ENCODE measurements around the gene C3orf49.
A peak's percentile ranks its signal among the peaks of the same experiment; 100 is the strongest.

The C3orf49 gene

DNA sequence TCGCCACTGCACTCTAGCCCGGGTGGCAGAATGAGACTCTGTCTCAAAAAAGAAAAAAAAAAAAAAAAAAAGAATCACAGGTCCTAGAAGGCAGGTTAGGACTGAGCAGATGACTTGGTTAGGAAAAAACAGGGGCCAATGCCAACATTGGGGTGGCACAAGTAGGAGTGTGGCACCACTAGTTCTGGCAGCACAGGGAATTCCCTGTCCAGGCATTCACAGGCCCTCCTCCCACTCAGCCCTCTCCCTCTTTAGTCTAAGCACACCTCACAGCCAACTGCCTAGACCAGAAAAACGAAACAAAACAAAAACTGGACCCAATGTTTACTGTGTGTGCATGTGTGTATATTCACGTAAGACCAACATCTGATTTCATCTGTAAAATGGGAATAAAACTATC is 34.0 kb downstream of the C3orf49 start:
- DNase-seq, result no peak

DNA sequence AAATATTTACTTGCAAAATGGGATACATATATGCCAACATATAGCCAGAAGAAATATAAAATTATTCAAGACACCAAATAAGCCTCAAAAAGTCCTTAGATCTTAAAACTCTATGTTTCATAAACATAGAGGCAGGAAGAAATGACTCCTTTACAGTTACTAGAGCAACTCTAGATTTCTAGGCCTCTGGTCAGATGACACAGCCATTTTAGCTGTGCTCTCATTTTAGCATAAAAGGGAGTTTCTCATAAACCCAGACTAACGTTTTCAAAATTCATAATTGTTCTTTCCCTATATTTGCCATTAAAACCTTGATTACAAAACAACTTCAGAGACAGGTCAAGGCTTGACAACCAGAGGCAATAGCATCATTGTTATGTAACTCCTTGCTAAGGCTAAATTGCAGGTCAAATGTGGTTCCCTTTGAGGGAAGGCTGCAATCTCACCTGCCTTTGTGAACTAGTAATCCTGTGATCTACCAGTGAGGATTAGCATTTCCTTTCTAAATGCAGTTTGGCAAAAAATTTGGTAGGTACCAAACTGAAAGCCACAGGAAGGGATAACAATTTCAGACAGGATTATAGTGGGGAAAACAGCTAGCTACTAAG is 36.3 kb downstream of the C3orf49 start:
- no peak for DNase-seq

DNA sequence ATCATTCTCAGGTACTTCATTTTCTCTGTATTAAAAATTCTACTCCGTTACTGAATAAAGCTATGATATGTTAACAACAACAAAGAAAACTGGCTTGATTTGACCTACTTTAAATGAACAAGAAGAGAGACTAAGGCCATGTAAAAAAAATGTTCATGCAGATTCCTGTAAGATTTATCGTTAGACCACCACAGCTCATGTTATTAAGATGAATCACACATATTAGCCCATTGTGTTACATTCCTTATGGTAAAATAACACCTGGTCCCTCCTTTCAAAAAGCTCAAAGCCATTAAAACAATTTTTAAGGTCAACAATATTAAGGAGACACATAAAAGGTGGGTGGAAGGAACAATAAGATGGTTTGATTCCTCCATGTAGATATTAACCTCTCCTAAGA is 38.2 kb downstream of the C3orf49 start:
- DNase-seq, result no peak

DNA sequence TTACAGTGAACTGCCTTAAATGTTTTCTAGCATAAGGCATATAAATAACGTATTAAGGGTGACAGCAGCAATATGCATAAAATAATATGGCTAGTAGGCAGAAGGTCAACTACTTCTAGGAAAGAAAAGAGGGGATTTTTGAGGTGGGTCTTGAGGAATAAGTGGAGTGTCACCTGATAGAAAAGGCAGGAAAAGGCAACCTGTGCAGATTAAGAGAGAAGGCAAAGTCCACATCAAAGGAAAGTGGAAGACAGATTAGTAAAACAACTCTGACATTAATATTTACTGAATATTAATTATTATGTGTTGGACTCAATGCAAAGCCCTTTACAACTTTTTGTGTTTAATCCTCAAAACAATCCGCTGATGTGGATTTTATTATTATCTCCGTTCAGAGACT is 41.7 kb downstream of the C3orf49 start:
- no peak for DNase-seq

DNA sequence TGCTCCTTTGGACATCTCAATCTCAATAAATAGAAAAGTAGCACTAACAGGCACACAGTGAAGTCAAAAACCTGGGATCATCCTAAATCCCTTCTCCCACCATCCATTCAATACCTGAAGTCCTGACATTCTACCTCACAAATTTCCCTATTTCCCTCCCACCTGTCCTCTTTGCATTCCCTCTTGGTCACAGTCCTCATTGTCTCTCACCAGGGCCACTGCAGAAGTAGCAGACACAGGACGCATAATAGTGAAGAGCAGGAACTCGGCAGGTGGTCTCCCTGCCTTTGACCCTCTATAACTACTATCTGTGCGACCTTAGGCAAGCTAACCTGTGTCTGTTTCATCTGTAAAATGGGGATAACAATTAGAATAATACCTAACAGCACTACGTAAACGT is 42.2 kb downstream of the C3orf49 start:
- DNase-seq, result no peak

DNA sequence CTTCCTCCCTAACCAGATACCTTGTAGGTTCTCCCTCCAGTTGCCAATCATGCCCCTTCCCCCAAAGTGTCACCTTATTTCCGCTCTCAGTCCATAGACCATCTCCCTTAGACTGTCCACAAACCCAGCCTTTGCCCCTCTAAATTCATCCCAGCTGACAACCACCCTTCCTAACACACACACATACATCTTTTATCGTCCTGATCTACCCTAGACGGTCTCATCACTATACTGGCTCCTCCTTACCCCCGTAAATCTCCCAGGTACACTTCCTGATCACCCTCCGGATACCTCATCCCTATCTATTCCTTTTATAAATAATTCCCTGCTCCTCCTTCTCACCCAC is 43.7 kb downstream of the C3orf49 start:
- no peak for DNase-seq

DNA sequence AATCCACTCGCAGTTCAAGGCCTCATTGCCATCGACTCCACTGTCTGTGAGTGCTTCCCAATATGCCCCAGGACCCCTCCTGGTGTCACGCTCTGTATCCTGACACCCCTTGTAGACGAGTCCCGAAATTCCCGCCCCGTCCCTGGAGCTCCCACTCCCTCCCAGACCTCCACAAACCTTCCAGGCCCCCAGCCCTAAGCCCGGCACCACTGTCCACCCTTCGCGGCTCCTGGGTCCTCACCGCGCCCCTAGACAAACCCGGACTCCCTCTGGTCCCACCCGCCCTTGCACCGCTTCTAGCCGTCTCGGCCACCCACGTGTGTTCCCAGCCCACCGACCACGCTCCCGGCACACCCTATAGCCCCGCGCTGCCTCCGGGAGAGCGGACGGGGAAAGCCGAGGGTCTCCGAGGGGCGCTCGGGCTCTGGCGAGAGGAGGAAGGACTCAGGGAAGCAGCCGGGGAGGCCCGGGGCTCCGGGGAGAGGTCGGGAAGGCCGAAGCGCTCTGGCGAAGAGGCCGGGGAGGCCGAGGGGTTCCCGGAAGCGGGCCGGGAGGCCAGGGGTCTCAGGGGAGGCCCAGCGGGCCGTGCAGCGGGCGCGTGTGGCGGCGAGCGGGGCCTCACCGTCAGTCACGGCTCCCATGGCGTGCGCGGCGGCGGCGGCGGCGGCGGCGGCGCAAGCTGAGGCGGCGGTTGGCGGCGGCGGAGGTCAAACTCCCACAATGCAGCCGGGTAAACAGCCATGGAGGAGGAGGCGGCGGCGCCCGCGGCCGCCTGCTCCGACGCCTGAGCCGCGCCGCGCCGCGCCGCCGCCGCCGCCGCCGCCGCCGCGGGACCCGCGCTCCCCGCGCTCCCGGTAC is 44.3 kb downstream of the C3orf49 start, which contains the start of the genes ATXN7 and THOC7:
TSS of gene ATXN7 (plus strand) at position 718 of the 858 bp plus-strand sequence. CDS start 48,732 bp downstream, outside the sequence.
TSS of gene THOC7 (minus strand) at position 656 of the 858 bp plus-strand sequence. CDS start at position 641, 15 bp downstream.
- DNase-seq, result peak; percentile 47

DNA sequence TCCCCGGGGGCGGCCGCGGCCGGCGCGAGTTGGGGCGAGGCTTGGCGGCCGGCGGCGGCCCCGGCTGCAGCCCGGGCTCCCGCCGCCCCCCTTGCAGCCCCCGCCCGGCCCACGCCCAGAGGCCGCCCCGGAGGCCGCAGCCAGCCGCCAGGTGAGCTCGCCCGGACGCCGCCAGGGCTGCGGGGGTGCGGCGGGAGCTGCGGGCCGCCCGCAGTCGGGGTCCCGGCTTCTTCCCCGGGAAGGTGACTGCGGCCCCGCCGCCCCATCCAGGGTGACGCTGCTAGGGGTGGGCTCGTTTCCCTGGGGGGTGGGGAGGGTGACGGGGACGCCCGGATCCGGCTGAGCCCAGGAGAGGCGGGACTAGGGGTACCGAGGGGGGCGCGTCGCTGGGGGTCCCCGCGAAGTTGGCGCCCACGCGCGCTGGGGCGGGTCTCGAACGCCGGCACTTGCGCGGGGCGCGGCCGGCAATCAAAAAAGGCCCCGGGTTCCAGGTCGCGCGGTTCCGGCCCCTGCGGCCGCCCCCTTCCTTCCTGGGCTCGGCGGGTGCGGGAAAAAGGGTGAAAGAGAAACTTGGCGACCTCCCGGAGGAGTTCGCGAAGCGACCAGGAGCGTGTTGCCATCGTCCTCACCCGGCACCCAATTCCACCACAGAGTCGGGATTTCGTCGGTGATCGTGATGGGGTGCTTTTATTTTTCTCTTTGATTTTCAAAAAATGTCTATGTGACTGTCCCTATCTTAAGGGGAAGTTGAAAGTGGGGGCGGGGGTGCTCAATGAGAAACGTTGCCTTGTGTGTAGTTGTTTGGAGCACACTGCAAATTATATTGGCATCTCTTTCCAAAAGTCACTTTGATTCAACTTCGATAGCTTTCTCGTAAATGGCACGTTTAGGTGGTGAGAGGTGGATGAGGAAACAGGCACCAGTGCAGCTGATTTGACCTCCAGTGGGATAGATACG is 45.2 kb downstream of the C3orf49 start:
- peak; percentile 26 for DNase-seq

DNA sequence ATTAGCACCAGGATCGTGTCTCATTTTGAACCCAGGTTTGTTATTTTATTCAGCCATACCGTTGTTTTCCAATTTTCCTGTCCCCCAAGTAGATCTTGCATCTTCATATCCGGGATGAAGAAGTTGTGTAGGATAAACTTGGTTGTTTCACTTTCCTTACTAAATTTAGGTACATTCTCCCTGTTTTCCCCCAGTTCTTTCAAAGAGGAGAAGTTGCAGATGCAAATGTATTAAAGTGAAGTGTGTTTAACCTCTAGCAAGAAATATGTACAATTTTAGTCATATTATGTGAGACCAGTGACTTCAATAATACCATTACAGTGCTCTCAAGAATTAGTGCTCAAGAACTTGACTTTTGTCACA is 45.8 kb downstream of the C3orf49 start:
- no peak for DNase-seq

DNA sequence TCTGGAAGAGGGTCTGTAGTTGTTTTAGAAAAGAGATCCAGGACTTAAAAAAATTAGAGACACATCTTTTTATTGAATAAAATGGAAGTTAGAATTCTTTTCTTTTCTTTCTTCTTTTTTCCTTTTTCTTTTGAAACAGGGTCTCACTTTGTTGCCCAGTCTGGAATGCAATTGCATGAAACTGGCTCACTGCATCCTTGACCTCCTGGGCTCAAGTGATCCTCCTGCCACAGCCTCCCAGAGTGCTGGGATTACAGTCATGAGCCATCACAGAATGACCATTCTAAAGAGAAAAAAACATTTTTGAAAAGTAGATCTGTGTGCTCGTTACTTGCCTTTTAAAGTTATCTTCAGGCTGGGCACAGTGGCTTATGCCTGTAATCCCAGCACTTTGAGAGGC is 48.1 kb downstream of the C3orf49 start:
- DNase-seq, result no peak

DNA sequence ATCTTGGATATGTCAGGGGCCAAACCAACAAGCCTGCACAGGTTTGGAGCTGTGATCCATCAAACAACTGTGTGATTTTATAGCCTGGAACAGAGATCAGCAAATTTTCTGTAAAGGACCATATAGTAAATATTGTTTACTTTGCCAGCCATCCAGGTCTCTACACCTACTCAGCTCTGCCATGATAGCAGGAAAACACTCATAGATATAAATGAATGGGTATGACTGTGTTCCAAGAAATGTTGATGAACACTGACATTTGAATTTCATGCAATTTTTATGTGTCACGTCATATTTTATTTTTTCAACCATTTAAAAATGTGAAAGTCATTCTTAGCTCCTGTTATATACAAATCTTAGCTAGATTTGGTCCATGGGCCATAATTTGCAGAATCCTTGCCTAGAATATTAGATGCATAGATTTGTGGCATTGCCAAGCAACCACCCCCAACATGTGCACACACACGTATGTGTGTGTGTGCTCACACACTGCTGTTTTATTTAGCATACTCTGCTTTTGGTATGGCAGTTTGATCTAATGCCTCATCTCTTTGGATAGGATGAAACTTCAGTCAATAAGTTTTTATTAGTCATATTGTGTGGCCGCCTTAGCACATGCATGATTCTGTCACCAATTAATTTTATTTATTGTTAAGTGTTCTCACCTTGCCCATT is 51.0 kb downstream of the C3orf49 start:
- DNase-seq, result no peak

DNA sequence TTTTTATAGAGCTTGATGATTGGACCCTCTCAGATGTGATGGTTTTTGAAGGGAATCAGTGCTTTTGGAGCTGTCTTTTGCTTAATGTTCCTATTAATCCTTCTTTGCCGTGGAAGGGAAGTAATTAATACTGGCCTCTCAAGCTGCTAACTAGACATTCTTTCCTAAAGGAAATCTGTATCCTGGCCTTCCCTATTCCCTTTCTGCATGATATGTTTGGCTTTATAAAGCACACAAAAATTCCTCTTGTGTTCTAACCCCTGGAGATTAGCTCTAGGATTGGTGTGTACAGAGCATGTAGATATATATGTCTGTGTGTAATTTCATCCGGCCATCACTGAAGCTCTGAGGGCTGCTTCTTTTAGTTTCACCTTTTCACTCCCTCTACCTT is 51.5 kb downstream of the C3orf49 start:
- no peak for DNase-seq

DNA sequence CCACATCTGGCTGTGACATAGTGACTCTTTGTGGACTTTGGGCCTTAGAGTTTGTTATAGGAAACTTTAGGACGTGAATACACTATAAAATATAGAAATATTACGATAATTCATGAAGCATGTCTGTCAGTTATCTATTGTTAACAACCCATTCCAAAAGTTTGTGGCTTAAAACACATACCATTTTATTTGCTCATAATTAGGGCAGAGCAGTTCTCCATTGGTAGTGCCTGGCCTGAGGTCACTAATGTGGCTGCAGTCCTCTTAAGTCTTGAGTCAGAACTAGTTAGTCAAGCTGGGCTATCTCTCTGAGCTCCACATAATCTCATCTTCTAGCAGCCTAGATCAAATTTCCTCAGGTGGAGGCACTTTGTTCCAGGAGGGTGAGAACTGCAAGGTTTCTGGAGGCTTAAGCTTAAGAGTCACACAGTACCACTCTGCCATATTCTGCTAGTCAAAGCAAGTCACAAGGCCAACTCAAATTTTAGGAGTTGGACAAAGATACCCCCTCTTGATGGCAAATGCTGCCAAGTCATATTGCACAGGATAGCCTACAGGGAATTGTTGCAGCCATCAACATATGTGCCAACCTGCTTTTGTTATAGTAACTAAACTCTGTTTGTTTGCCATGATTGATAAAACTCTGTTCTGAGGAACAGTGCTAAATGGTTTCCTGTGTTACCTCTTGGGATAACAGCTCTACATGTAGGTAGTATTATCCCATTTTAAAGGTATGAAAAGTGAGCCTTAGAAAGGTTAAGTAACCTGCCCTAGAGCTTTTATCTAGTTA is 53.2 kb downstream of the C3orf49 start:
- DNase-seq, result no peak

DNA sequence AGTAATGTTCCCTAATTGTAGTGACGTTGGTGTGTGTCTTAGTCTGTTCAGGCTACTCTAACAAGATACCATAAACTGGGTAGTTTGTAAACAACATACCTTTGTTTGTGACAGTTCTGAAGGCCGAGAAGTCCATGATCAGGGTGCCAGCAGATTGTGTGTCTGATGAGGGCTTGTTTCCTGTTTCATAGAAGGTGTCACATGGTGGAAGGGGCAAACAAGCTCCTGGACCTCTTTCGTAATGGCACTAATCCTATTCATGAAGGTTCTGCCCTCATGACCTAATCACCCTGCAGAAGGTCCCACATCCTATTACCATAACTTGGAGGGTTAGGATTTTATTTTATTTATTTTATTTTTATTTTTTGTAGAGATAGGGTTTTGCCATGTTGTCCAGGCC is 55.7 kb downstream of the C3orf49 start:
- DNase-seq, result no peak

DNA sequence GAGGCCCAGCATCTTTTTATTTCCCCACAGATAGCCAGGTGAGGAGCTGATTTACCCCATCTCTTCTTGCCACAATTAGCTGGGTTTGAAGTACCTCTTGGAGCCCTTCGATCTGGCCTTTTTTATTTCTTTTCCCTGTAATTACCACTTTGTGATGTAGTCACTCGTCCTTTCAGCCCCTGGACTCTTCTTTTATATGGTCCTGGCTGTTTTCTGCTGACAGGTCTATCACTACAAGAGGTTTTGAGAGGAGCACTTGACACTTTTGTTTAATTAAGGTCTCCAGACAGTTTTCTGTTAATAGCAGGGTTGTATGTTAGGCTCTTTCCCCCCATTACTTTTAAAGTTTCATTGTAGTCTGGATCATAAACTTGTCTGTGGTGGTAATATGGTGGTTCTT is 56.4 kb downstream of the C3orf49 start:
- DNase-seq, result no peak

DNA sequence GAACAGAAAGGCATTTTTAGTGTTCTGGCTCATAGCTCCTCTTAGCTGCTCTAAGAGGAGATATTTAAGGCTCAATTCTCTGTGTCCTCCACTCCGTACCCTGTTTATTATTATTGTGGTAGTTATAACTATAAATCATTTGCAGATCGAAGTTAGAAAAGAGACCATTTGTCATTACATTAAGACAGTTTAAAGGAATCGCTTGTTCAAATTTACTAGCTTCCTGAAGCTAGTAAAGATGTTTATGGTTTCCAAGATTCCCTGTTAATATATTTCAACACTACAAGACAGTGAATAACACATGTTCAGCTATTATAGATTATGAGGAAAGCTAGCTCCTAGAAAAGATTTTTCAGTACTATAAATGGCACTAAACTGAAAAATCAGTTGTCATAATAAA is 57.2 kb downstream of the C3orf49 start:
- no peak for DNase-seq

DNA sequence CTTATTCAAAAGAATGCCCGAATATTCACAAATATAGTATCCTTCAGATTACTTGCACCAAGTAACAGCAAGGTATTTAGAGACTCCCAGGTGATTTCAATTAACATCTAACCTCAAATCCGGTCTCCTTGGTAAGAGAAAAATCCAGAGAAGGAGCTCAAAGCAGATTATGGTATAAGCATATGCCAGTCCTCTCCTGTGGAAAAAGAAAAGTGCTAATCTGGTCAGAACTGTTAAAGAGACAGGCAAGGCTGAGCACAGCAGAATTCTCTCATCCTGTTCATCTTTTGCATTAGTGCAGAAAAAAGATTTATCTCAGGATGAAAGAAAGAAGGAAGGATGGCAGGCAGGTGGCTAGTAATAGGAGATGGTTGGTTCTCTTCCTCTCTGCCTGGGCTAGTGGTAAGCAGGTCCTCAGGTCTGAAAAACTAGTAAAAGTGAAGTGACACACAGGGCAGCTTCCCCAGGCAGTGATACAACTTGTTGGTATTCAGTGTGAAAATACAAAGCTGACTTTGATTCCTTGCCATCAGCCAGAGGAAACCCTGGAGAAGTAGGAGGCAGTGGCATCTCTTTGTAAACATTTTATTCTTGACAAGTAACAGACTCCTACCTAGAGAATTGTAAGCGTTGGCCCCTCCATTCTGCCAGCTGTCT is 58.8 kb downstream of the C3orf49 start:
- DNase-seq, result no peak

DNA sequence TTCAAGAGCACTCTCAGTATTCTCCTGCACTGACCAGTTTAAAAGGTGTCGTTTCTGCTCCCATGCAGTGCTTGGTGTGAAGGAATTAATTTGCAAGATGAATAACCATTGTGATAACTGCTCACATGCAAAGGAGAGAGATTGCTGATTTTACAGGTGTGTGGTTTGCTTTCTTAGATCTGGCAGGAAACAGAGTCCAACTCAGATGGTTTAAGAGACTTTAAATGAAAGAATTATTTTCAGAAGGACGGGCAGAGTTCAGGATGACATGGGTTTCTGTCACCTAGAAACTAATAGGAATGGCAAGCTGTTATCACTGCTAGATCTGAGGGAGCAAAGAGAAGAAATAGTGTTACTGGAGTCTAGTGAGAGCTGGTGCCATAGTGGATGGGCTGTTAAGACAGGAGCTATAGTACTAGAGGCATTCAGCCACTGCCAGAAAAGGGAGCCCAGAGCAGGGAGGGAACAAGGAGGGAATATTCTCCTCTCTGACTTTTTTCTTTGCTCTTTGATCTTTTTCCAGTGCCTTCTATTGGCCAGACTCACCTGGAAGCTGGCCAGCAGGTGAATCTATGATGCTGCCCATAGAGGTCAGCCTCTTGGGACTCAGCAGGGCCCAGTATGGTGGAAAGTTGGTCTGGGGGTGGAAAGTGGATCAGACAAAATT is 59.4 kb downstream of the C3orf49 start:
- no peak for DNase-seq

DNA sequence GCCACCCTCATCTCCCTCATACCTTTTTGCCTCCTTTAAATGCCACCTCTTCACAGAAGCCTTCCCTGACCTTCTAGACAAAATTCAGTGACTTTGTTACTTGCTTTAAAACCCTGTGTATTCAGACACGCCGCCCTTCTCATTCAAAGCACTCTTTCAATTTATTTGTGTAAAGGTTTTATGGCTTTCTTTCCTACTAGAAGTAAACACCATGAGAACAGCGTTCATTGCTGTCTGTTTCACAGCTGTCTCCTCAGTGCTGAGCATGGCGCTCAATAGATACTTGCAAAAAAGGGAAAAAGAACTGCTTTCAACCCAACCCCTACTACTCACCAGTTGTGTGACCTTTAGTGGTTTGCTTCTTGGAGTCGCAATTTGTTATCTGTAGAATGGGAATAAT is 61.6 kb downstream of the C3orf49 start:
- DNase-seq, result no peak

DNA sequence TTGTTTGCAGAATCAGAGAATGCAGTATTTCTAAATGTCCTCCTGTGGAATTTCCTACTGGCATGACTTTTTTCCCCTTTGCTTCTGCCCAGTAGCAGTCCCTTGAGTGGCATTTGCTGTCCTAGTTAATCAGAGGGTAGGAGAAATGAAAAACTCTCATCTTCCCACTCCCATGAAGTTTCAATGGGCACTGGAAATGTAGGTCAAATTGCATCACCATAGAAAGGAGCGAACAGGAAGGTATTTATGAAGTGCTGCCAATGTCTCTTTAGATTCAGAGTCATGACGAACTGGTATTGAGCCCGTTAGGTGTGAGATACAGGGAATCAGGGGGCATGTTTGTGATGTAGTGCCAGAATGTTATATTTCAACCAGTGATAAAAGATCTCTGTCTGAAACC is 67.8 kb downstream of the C3orf49 start:
- no peak for DNase-seq

DNA sequence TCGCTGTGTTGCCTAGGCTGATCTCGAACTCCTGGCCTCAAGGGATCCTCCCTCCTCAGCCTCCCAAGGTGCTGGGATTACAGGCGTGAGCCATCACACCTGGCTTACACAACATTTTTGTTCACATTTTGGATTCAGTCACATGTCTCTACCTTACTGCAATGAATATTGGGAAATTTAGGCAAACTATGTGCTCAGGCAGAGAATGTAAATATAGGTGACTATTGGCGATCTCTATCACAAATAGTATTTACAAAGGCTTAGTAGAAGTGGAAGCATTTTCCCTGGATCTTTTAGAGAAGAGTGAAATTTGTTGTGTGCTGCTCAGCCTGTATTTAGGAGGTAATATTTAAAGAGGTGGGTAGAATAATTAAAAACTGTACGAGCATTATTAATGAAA is 72.4 kb downstream of the C3orf49 start:
- DNase-seq, result no peak

Data from activated T-cell treated with anti-CD3 and anti-CD28 coated beads for 4 hours (primary cell).